HepG2 (cell line): ENCODE results near the gene BAZ2A. TPM values are rescaled to one million over a fixed set of nuclear protein-coding genes. Genes with fewer than 3 reads are reported as not detected.

Experiments used
- ATF5 ChIP-seq: sonication (generic); formaldehyde crosslinking; IDR thresholded peaks from 2 replicates; pipeline ENCODE4 v1.4.0; 2020; ENCODE audit warnings: mild to moderate bottlenecking, low read depth, missing genetic modification reagents
- KIAA2018 ChIP-seq: sonication (generic); formaldehyde crosslinking; IDR thresholded peaks from 2 replicates; pipeline ENCODE4 v1.5.0; 2020; ENCODE audit warnings: mild to moderate bottlenecking, missing genetic modification reagents, borderline replicate concordance
- MTERF4 ChIP-seq: sonication (generic); formaldehyde crosslinking; IDR thresholded peaks from 2 replicates; pipeline ENCODE4 v1.8.0; 2023; ENCODE audit warnings: mild to moderate bottlenecking, missing genetic modification reagents
- PPARG ChIP-seq: conservative IDR thresholded peaks from 2 replicates; pipeline ENCODE4 v1.6.1; 2016; ENCODE audit warnings: missing biosample characterization, missing genetic modification reagents
- TSC22D2 ChIP-seq: sonication (generic); formaldehyde crosslinking; IDR thresholded peaks from 2 replicates; pipeline ENCODE4 v1.5.1; 2020; ENCODE audit warnings: missing genetic modification reagents, mild to moderate bottlenecking, borderline replicate concordance
- ZBTB44 ChIP-seq: sonication (generic); formaldehyde crosslinking; IDR thresholded peaks from 2 replicates; pipeline ENCODE4 v1.4.0; 2020; ENCODE audit warnings: missing genetic modification reagents
- ZNF143 ChIP-seq: sonication (generic); formaldehyde crosslinking; IDR thresholded peaks from 2 replicates; pipeline ENCODE4 v1.4.0; 2020; ENCODE audit warnings: missing genetic modification reagents
- ZNF646 ChIP-seq: sonication (generic); formaldehyde crosslinking; IDR thresholded peaks from 2 replicates; pipeline ENCODE4 v1.9.0; 2021; ENCODE audit warnings: mild to moderate bottlenecking, missing genetic modification reagents
- polyA plus RNA-seq, 8 experiments: library from polyadenylated mRNA; depleted of rRNA in 3 of 8; stranded (reverse) in 7 of 8; unstranded in 1 of 8; fragments of >200 nt; fragmentation: Illumina TruSeq in 4 of 8; extraction: Trizol in 4 of 8; gene quantifications; 2 replicates each; pipeline versions ENCODE4 v1.2.1 to v1.2.3, GENCODE V29; 2011 to 2016; ENCODE audit warnings: low read depth in 4 of 8, missing spikeins in 1 of 8, mixed read lengths in 1 of 8; ENCODE audit not compliant: insufficient read depth in 1 of 8
- total RNA-seq, 5 experiments: library from RNA; depleted of rRNA; stranded (reverse); fragments of >200 nt; fragmentation: Illumina TruSeq; extraction: Trizol; gene quantifications; 2 replicates each; pipeline ENCODE4 v1.2.3, GENCODE V29; 2016; ENCODE audit warnings: low read depth in 1 of 5

Gene BAZ2A
- total and polyA plus RNA-seq, 2 of the 13 experiments (the other 11 are each of a cell fraction or from before 2014, with no cell fraction given): 21.8 to 73.5 TPM

GRCh38 chr12:56634837-56635791, 5.0 kb upstream of the BAZ2A start (continued):
- TF ChIP-seq KIAA2018 (no peak), ZNF646 (CRISPR knock-in tag) (0 out of 2 replicates have a peak, but pooled peaks have one; percentile 17), ZNF143 (CRISPR knock-in tag) (no peak), TSC22D2 (CRISPR knock-in tag) (peak; percentile 13; the same call in 1 of the 2 replicates), PPARG (CRISPR knock-in tag) (0 out of 2 replicates have a peak, but pooled peaks have one; percentile 14), ZBTB44 (no peak), ATF5 (CRISPR knock-in tag) (no peak), MTERF4 (CRISPR knock-in tag) (no peak)
